Peyer's patch (tissue), 4 donors: ENCODE data around the gene TRIP6. TPM values are rescaled to one million over a fixed set of nuclear protein-coding genes. Genes with fewer than 3 reads are reported as not detected.

ENCODE experiments used
- DNase-seq, 3 donors: peaks; one replicate each; pipeline ENCODE4 v3.0.0-alpha.2; 2017 to 2019
- H3K27ac ChIP-seq, 4 donors: fragments of 200-600 bp; sonication (generic); one replicate each; pipeline ENCODE4 v1.5.1; 2016 to 2019
- H3K27me3 ChIP-seq, 2 donors: fragments of 200-600 bp; sonication (generic); one replicate each; pipeline ENCODE4 v1.5.1; 2019
- H3K36me3 ChIP-seq, 3 donors: fragments of 200-600 bp; sonication (generic); one replicate each; pipeline ENCODE4 v1.5.1; 2016 to 2019
- H3K4me1 ChIP-seq, 4 donors: fragments of 200-600 bp; sonication (generic); one replicate each; pipeline ENCODE4 v1.5.1; 2016 to 2019
- H3K4me3 ChIP-seq, 4 donors: fragments of 200-600 bp; sonication (generic); 1 replicate in 3 of 4; 2 replicates in 1 of 4; pipeline ENCODE4 v1.5.1; 2016 to 2019; ENCODE audit warnings: mild to moderate bottlenecking in 1 of 4
- H3K9me3 ChIP-seq, 4 donors: fragments of 200-600 bp; sonication (generic); one replicate each; pipeline ENCODE4 v1.5.1; 2016 to 2019; ENCODE audit warnings: mild to moderate bottlenecking in 1 of 4
- POLR2A ChIP-seq, 2 donors: fragments of 450-650 bp; IDR thresholded peaks; one replicate each; pipeline ENCODE4 v1.5.1; 2017; ENCODE audit warnings: antibody characterized with exemption in 2 of 2, mild to moderate bottlenecking in 2 of 2, moderate library complexity in 2 of 2
- total RNA-seq, 4 donors: library from RNA; depleted of rRNA; stranded (reverse); fragments of >200 nt; gene quantifications; one replicate each; pipeline ENCODE4 v1.1.0, GENCODE V29; 2016
- TF ChIP-seq, protein P1 (sequence below), 6 experiments: fragments of 450-650 bp in 4 of 6; fragments of 200-600 bp in 2 of 6; sonication (generic) in 1 of 6; IDR thresholded peaks; one replicate each; pipeline ENCODE4 v1.5.1; 2017 to 2019; ENCODE audit warnings: antibody characterized with exemption in 6 of 6, mild to moderate bottlenecking in 3 of 6, moderate library complexity in 1 of 6

Gene TRIP6
- total RNA-seq, 4 donors from 2014 or later = 8.8 to 22.3 (median 15.4) TPM

- H3K27me3 ChIP-seq = no peaks in the 10 kb centered on the region
- no peaks in the 10 kb centered on the region for H3K9me3 ChIP-seq
- no peak for TF ChIP-seq POLR2A (IDR thresholded peaks at IDR 0.05)
- TF ChIP-seq, protein P1, sequence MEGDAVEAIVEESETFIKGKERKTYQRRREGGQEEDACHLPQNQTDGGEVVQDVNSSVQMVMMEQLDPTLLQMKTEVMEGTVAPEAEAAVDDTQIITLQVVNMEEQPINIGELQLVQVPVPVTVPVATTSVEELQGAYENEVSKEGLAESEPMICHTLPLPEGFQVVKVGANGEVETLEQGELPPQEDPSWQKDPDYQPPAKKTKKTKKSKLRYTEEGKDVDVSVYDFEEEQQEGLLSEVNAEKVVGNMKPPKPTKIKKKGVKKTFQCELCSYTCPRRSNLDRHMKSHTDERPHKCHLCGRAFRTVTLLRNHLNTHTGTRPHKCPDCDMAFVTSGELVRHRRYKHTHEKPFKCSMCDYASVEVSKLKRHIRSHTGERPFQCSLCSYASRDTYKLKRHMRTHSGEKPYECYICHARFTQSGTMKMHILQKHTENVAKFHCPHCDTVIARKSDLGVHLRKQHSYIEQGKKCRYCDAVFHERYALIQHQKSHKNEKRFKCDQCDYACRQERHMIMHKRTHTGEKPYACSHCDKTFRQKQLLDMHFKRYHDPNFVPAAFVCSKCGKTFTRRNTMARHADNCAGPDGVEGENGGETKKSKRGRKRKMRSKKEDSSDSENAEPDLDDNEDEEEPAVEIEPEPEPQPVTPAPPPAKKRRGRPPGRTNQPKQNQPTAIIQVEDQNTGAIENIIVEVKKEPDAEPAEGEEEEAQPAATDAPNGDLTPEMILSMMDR (IDR thresholded peaks at IDR 0.05) = no peak
- peaks cover 0 to 39% (median 14%) of the 10 kb centered on the region in 4 donors for H3K4me1 ChIP-seq
- peak overlapping the region in 3 of 4 donors; percentile 91 to 97 (median 96) for H3K27ac ChIP-seq
- peak overlapping the region in 2 of 4 donors; percentile 86 to 98 for H3K4me3 ChIP-seq
- H3K36me3 ChIP-seq = peaks cover 0 to 33% (median 0%) of the 10 kb centered on the region in 3 donors
- no peak for DNase-seq
Observed at GRCh38 chr7:100873599-100874299, 6.6 kb downstream of the TRIP6 start.

DNA sequence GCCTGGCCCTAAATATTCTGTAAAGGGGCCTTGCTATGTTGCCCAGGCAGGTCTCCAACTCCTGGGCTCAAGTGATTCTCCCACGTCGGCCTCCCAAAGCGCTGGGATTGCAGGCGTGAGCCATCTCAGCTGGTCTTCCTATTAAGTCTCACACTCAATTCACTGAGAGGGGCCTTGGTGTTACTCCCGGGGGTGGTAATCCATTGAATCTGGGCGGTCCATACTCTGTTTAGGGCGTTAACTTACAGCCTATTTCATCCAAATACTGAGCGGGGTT is 7.1 kb downstream of the TRIP6 start:
- TF ChIP-seq, protein P1 (IDR thresholded peaks at IDR 0.05) = no peak
- TF ChIP-seq POLR2A (IDR thresholded peaks at IDR 0.05) = no peak

DNA sequence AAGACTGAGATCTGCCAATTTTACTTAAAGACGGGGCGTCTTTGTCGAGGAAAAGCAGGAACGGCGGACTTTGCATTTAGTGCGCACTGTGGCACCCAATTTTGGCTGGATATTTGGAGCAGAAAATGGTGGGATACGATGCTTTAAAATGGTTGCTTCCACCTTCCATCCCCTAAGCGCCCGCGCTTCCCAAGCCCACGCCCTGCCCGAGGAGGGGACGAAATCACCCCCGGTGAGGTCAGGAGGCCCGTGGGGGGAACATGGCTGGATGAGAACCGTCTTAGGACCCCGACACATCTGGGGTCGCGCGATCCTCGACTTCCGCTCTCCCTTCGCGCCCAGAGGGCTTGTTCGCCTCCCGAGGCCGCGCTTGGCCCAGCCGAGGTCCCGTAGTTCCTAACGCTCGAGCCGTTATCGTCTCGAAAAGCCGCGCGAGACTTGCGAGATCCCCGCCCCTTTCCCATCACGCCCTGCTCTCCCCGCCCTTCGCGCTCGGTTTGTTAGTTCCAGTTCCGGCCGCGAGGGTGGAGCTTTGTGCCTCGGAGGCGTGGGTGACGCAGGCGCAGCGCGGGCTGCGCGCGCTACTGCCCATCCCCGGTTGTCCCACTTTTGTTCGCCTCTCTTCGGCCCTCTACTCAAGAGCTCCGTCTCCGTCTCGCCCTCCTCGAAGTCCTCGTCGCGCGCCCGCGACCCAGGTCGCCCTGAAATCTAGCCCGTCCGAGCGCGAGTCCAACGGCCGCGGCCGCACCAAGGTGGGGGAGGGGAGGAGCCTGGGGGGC is 7.6 kb downstream of the TRIP6 start, which contains the start of gene SRRT:
TSS of gene SRRT (plus strand) at position 527 of the 779 bp plus-strand sequence. CDS start 488 bp downstream, outside the sequence.
- peak; percentile 98 to 99 (median 99) for DNase-seq
- peak; percentile 94 to 95 for TF ChIP-seq POLR2A (IDR thresholded peaks at IDR 0.05)
- TF ChIP-seq, protein P1 (IDR thresholded peaks at IDR 0.05) = peak; percentile 44 to 86 (median 72)
- Histone ChIP-seq H3K4me3 (peak within 1 kb of the TSS; percentile 77 to 98 (median 92)), H3K36me3 (peaks cover 0 to 43% (median 0%) of the 10 kb centered on the region in 3 donors), H3K27me3 (no peaks in the 10 kb centered on the region), H3K4me1 (peaks cover 0 to 34% (median 14%) of the 10 kb centered on the region in 4 donors), H3K27ac (peak within 1 kb of the TSS; percentile 91 to 97 (median 94)), H3K9me3 (no peaks in the 10 kb centered on the region)

More for the DNA sequence above, 7.1 kb downstream of the TRIP6 start:
- DNase-seq = no peak
- Histone ChIP-seq H3K27me3 (no peaks in the 10 kb centered on the region), H3K4me3 (peak overlapping the region; percentile 77 to 98 (median 92)), H3K36me3 (peaks cover 0 to 38% (median 0%) of the 10 kb centered on the region in 3 donors), H3K9me3 (no peaks in the 10 kb centered on the region), H3K27ac (peak overlapping the region; percentile 91 to 97 (median 94)), H3K4me1 (peaks cover 0 to 34% (median 14%) of the 10 kb centered on the region in 4 donors)

DNA sequence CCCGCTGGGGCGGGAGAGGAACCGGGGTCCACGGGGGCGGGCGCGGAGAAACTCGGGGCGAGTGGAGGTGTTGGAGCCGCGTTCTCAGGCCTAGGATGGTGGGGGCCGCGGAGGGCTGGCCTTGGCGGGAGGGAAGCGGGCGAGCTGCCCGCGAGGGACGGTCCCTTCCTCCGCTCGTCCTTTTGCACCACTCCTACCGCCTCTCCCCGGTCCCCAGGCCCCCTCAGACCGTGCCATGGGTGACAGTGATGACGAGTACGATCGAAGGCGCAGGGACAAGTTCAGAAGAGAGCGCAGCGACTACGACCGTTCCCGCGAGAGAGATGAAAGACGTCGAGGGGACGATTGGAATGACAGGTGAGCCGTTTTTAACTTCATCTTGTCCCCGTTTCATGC is 8.2 kb downstream of the TRIP6 start:
- Histone ChIP-seq H3K9me3 (no peaks in the 10 kb centered on the region), H3K27me3 (no peaks in the 10 kb centered on the region), H3K4me1 (peaks cover 0 to 34% (median 14%) of the 10 kb centered on the region in 4 donors), H3K36me3 (peaks cover 0 to 49% (median 0%) of the 10 kb centered on the region in 3 donors), H3K4me3 (peak overlapping the region; percentile 77 to 98 (median 92)), H3K27ac (peak overlapping the region; percentile 91 to 97 (median 94))
- no peak for TF ChIP-seq POLR2A (IDR thresholded peaks at IDR 0.05)
- TF ChIP-seq, protein P1 (IDR thresholded peaks at IDR 0.05) = no peak
- DNase-seq = no peak

GRCh38 chr7:100878013-100878412 is 10.8 kb downstream of the TRIP6 start:
- no peaks in the 10 kb centered on the region for H3K27me3 ChIP-seq
- peaks cover 0 to 34% (median 14%) of the 10 kb centered on the region in 4 donors for H3K4me1 ChIP-seq
- no peaks in the 10 kb centered on the region for H3K9me3 ChIP-seq
- DNase-seq = no peak
- H3K27ac ChIP-seq = no peak overlapping the region
- TF ChIP-seq, protein P1 (IDR thresholded peaks at IDR 0.05) = no peak
- TF ChIP-seq POLR2A (IDR thresholded peaks at IDR 0.05) = no peak
- no peak overlapping the region for H3K4me3 ChIP-seq
- H3K36me3 ChIP-seq = peaks cover 0 to 63% (median 4%) of the 10 kb centered on the region in 3 donors
